Thyroid gland (tissue), 4 donors: ENCODE measurements around the gene REC8. TPM values are rescaled to one million over a fixed set of nuclear protein-coding genes. Genes with fewer than 3 reads are reported as not detected.

Experiments
- DNase-seq, 2 donors: peaks; one replicate each; pipeline ENCODE4 v3.0.0-alpha.2; 2019
- H3K27ac ChIP-seq, 3 donors: fragments of 200-600 bp; sonication (generic); 1 replicate in 2 of 3; 2 replicates in 1 of 3; pipeline ENCODE4 v1.5.1; 2016 to 2019; ENCODE audit warnings: mild to moderate bottlenecking in 1 of 3, moderate library complexity in 1 of 3
- H3K27me3 ChIP-seq: fragments of 200-600 bp; sonication (generic); one replicate; pipeline ENCODE4 v1.5.1; 2019
- H3K36me3 ChIP-seq, 2 donors: fragments of 200-600 bp; sonication (generic); one replicate each; pipeline ENCODE4 v1.5.1; 2016 to 2019
- H3K4me1 ChIP-seq, 2 donors: fragments of 200-600 bp; sonication (generic); one replicate each; pipeline ENCODE4 v1.5.1; 2017 to 2019
- H3K4me3 ChIP-seq, 3 donors: fragments of 200-600 bp; sonication (generic); replicated peaks in 1 of 3; 1 replicate in 2 of 3; 2 replicates in 1 of 3; pipeline ENCODE4 v1.5.1; 2016; ENCODE audit warnings: mild to moderate bottlenecking in 1 of 3
- H3K9me3 ChIP-seq: fragments of 200-600 bp; sonication (generic); one replicate; pipeline ENCODE4 v1.5.1; 2017
- POLR2A ChIP-seq, 2 donors: fragments of 450-650 bp; IDR thresholded peaks; one replicate each; pipeline ENCODE4 v1.6.1; 2017; ENCODE audit warnings: antibody characterized with exemption in 2 of 2, mild to moderate bottlenecking in 2 of 2, moderate library complexity in 1 of 2
- WGBS, 2 donors: methylation state at CpG; one replicate each; pipeline ENCODE4 v1.1.5; 2017; 5-methylcytosine and 5-hydroxymethylcytosine counted together
- intact Hi-C: fragments of 100-400 bp; cut with DNase I; formaldehyde crosslinking; loops from one replicate; pipeline ENCODE4 v1.15.1; 2023
- total RNA-seq, 4 donors: library from RNA; depleted of rRNA; stranded (reverse); fragments of >200 nt; gene quantifications; one replicate each; pipeline ENCODE4 v1.2.3, GENCODE V29; 2016
- TF ChIP-seq, protein P1 (sequence below), 6 experiments: fragments of 200-600 bp in 3 of 6; fragments of 450-650 bp in 3 of 6; sonication (generic) in 3 of 6; IDR thresholded peaks; one replicate each; pipeline ENCODE4 v1.5.1; 2016 to 2019; ENCODE audit warnings: antibody characterized with exemption in 6 of 6, mild to moderate bottlenecking in 2 of 6, inconsistent platforms in 1 of 6, moderate library complexity in 1 of 6

REC8 gene
- total RNA-seq, 4 donors from 2014 or later: 4.1 to 7.1 (median 5.4) TPM

DNA sequence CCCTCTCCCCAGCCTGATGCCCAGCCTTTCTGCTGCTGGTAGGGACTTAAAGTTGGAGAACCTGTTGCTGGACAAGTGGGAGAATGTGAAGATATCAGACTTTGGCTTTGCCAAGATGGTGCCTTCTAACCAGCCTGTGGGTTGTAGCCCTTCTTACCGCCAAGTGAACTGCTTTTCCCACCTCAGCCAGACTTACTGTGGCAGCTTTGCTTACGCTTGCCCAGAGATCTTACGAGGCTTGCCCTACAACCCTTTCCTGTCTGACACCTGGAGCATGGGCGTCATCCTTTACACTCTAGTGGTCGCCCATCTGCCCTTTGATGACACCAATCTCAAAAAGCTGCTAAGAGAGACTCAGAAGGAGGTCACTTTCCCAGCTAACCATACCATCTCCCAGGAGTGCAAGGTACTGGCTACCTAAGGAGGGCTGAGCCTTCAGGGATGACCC lies 35.2 kb downstream of the REC8 start:
- H3K27ac ChIP-seq: no peak overlapping the region
- WGBS, 2 donors: 87 to 99% methylated on average over 5 of the region's 5 CpGs
- TF ChIP-seq POLR2A (IDR thresholded peaks at IDR 0.05): no peak
- TF ChIP-seq, protein P1, sequence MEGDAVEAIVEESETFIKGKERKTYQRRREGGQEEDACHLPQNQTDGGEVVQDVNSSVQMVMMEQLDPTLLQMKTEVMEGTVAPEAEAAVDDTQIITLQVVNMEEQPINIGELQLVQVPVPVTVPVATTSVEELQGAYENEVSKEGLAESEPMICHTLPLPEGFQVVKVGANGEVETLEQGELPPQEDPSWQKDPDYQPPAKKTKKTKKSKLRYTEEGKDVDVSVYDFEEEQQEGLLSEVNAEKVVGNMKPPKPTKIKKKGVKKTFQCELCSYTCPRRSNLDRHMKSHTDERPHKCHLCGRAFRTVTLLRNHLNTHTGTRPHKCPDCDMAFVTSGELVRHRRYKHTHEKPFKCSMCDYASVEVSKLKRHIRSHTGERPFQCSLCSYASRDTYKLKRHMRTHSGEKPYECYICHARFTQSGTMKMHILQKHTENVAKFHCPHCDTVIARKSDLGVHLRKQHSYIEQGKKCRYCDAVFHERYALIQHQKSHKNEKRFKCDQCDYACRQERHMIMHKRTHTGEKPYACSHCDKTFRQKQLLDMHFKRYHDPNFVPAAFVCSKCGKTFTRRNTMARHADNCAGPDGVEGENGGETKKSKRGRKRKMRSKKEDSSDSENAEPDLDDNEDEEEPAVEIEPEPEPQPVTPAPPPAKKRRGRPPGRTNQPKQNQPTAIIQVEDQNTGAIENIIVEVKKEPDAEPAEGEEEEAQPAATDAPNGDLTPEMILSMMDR (IDR thresholded peaks at IDR 0.05): no peak
- H3K4me1 ChIP-seq: peaks cover 0 to 3% of the 10 kb centered on the region in 2 donors
- peaks cover 22 to 31% of the 10 kb centered on the region in 2 donors for H3K36me3 ChIP-seq
- H3K4me3 ChIP-seq: no peak overlapping the region
- no peak for DNase-seq
- intact Hi-C loops: no loop called here
- no peaks in the 10 kb centered on the region for H3K27me3 ChIP-seq
- no peaks in the 10 kb centered on the region for H3K9me3 ChIP-seq

DNA sequence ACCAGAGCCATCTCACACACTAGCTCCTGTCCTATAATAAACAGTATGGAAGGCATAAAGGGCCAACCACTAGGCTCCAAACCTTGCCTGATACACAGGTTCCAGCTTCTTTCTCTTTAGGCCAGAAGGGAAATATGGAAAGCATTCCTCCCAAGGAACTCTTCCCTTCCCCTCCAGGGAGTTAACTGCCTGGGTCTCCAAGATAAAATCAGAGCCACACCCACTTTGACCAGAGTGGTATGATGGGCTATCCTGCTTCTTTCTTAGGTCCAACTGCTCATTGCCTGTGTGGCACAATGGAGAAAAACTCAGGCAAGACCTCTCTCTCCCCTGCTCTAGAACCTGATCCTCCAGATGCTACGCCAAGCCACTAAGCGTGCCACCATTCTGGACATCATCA lies 35.7 kb downstream of the REC8 start:
- Histone ChIP-seq H3K27me3 (no peaks in the 10 kb centered on the region), H3K4me3 (no peak overlapping the region), H3K36me3 (peaks cover 22 to 31% of the 10 kb centered on the region in 2 donors), H3K27ac (no peak overlapping the region), H3K4me1 (peaks cover 0 to 6% of the 10 kb centered on the region in 2 donors), H3K9me3 (no peaks in the 10 kb centered on the region)
- intact Hi-C loops: no loop called here
- DNase-seq: no peak
- TF ChIP-seq POLR2A (IDR thresholded peaks at IDR 0.05): no peak
- TF ChIP-seq, protein P1 (IDR thresholded peaks at IDR 0.05): no peak
- 83 to 100% methylated on average over 1 to 2 of the region's 2 CpGs for WGBS, 2 donors

DNA sequence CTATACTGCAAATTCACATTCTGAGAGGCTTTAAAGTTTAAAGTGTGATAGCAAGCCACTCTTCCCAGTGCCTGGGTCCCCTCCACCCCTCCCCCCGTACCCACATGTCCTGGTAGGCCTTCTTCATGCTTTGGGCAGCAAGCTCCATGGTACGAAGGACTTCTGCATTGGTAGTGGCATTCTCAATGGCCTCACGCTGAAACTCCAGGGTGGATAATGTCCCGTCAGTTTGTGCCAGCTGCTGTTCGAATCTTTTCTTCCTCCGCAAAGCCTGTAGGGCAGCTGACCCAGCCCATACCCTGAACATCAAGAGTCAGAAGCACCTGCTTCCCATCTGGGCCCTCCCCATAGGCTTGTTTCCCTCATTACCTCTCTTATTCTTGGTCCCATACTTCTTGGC lies 39.4 kb downstream of the REC8 start:
- Histone ChIP-seq H3K36me3 (peaks cover 13 to 31% of the 10 kb centered on the region in 2 donors), H3K27me3 (no peaks in the 10 kb centered on the region), H3K9me3 (no peaks in the 10 kb centered on the region), H3K27ac (no peak overlapping the region), H3K4me1 (peaks cover 0 to 28% of the 10 kb centered on the region in 2 donors), H3K4me3 (no peak overlapping the region)
- 92 to 96% methylated on average over 6 of the region's 6 CpGs for WGBS, 2 donors
- no peak for DNase-seq
- TF ChIP-seq, protein P1 (IDR thresholded peaks at IDR 0.05): no peak
- TF ChIP-seq POLR2A (IDR thresholded peaks at IDR 0.05): no peak
- intact Hi-C loops: no loop called here

DNA sequence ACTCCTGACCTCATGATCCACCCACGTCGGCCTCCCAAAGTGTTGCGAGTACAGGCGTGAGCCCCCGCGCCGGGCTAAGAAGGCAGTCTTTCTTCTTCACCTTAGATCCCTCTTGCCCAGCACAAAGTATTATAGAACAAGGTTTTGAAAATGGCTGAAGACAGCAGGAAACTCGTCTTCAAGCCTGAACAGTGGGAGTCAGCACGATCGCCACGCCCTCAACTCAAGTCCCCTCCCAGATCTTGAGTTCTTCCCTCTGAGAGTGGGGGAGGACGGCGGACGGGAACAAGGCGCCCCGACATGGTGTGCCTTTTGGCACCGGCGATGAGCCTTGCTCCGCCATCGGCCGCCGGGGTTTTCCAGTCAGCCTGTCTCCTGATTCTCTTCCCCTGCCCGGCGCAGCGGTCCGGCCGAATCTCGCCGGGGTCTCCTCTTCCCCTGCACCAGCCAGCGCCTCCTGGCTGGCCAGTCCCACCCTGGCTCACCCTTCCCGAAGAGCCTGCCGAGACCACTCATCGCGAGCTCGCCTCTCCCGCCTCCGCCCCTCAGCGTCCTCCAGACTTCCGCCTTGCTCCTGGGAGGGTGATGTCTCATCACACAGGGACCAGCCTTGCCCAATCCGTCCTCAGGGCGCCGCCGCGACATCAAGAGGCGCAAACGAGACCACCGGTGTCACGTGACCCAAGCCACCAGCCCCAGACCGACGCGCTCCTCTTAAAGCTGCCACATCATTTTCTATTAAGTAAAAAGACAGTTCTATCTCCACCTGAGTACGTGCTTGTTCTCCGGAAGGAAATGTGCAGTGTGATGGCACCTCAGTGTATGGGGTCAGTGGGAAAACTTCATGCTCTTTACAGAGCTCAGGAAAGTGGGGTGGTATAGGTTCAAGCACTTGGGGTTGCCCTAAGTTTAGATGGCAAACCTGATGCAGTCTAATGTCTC lies 41.3 kb downstream of the REC8 start, which contains the start of gene CHMP4A:
Gene CHMP4A (minus strand): TSS at position 565 of the 942 bp plus-strand sequence. CDS start 49 bp downstream, at position 516.
- TF ChIP-seq POLR2A (IDR thresholded peaks at IDR 0.05): peak; percentile 65 to 91
- TF ChIP-seq, protein P1 (IDR thresholded peaks at IDR 0.05): peak in 2 of 6 experiments; percentile 21 to 32
- intact Hi-C loops: no loop called here
- peaks cover 13 to 16% of the 10 kb centered on the region in 2 donors for H3K36me3 ChIP-seq

More for the DNA sequence above, 41.3 kb downstream of the REC8 start, which contains the start of gene CHMP4A:
- DNase-seq: peak; percentile 98 to 99
- Histone ChIP-seq H3K27ac (peak within 1 kb of the TSS; percentile 77 to 97 (median 96)), H3K4me1 (peaks cover 0 to 28% of the 10 kb centered on the region in 2 donors), H3K4me3 (peak within 1 kb of the TSS; percentile 4 to 56 (median 54)), H3K27me3 (no peaks in the 10 kb centered on the region), H3K9me3 (no peaks in the 10 kb centered on the region)
- 1% methylated on average over 40 to 50 of the region's 53 CpGs for WGBS, 2 donors
